Uterus (tissue), 2 donors: ENCODE measurements around the gene KMT2E.
"Not testable (repeated sequence)": the region's sequence is repeated elsewhere in the genome, so short reads cannot be mapped to it uniquely, and the experiment has no call there.

Experiments
- CTCF ChIP-seq, 4 experiments: fragments of 200-600 bp in 2 of 4; fragments of 450-650 bp in 2 of 4; sonication (generic) in 2 of 4; IDR thresholded peaks; one replicate each; pipeline ENCODE4 v1.5.1; 2016 to 2019; ENCODE audit warnings: antibody characterized with exemption in 4 of 4, mild to moderate bottlenecking in 2 of 4, moderate library complexity in 1 of 4
- POLR2A ChIP-seq, 2 donors: fragments of 450-650 bp; IDR thresholded peaks; one replicate each; pipeline ENCODE4 v1.6.1; 2016; ENCODE audit warnings: antibody characterized with exemption in 2 of 2, mild to moderate bottlenecking in 1 of 2, moderate library complexity in 1 of 2

GRCh38 chr7:105028941-105029340 lies 14.9 kb downstream of the KMT2E start:
- not testable (repeated sequence) for TF ChIP-seq POLR2A, CTCF (IDR thresholded peaks at IDR 0.05)
